IMR-90 (cell line): ENCODE data around the gene TEC.

ENCODE experiments used
- FOS ChIP-seq: fragments of 150-350 bp; IDR thresholded peaks from 2 replicates; pipeline ENCODE4 v1.6.1; 2016; ENCODE audit warnings: low read depth, low read length
- MAZ ChIP-seq: IDR thresholded peaks from 2 replicates; pipeline ENCODE4 v1.6.1; 2012; ENCODE audit warnings: low read depth, mild to moderate bottlenecking, low read length, improper control_type of control experiment, moderate library complexity, borderline replicate concordance
- MXI1 ChIP-seq: IDR thresholded peaks from 2 replicates; pipeline ENCODE4 v1.6.1; 2012; ENCODE audit warnings: low read depth, mild to moderate bottlenecking, low read length, moderate library complexity, borderline replicate concordance
- NFE2L2 ChIP-seq: fragments of 150-350 bp; IDR thresholded peaks from 2 replicates; pipeline ENCODE4 v1.6.1; 2016; ENCODE audit warnings: low read depth, mild to moderate bottlenecking, low read length
- POLR2A ChIP-seq: IDR thresholded peaks from 2 replicates; pipeline ENCODE4 v1.6.1; 2012; ENCODE audit warnings: mild to moderate bottlenecking, low read depth, low read length
- RAD21 ChIP-seq: IDR thresholded peaks from 2 replicates; pipeline ENCODE4 v1.6.1; 2012; ENCODE audit warnings: low read length, improper control_type of control experiment
- RCOR1 ChIP-seq: IDR thresholded peaks from 2 replicates; pipeline ENCODE4 v1.6.1; 2012; ENCODE audit warnings: mild to moderate bottlenecking, low read length, improper control_type of control experiment; ENCODE audit not compliant: insufficient replicate concordance
- SMC3 ChIP-seq: fragments of 150-350 bp; IDR thresholded peaks from 2 replicates; pipeline ENCODE4 v1.6.1; 2016; ENCODE audit warnings: low read depth, mild to moderate bottlenecking, antibody characterized with exemption, low read length, moderate library complexity
- TF ChIP-seq, protein P1 (sequence below): conservative IDR thresholded peaks from 2 replicates; pipeline ENCODE4 v1.5.1; 2012; ENCODE audit warnings: mild to moderate bottlenecking, low read depth, low read length, improper control_type of control experiment
- TF ChIP-seq, protein P2 (sequence below): fragments of 150-350 bp; IDR thresholded peaks from 2 replicates; pipeline ENCODE4 v1.6.1; 2017; ENCODE audit warnings: mild to moderate bottlenecking, antibody characterized with exemption, low read length, low read depth

DNA sequence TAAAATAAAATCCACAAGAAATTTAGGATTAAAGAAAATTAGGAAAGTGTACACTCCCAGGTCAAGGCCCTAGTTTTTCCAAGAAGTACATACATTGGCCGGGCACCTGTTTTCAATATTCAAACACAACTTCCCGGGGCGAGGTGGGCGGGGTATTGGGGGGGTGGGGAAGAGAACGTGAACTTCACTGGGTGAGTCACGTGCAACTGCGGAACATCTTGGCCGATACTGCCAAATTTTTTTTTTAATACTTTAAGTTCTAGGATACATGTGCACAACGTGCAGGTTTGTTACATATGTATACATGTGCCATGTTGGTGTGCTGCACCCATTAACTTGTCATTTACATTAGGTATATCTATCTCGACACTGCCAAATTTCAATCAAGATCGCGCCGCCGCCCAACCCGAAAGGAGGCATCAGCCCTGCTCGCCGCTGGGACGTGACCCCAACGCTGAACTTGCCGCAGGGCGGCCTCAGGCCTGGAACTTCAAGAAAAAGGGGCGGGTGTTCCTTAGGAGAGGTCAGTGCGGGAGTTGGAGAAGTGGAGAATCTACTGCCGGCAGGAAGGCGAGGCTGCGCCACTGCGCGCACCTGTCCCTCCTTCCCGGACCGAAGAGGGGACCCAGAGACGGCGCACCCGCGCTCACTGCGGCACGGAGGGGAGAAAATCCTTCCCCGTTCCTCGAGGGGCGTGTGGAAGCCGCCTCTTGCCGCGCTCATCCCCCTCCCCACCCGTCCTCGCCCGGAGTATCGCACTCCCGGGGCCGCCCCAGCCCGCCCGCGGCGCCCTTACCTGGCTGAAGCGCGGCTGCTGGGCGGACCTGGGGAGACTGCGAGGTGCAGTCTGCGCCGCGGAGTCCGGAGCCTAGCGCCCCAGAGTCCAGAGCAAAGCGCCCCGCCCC is at the start of gene TEC:
- TF ChIP-seq, protein P1, sequence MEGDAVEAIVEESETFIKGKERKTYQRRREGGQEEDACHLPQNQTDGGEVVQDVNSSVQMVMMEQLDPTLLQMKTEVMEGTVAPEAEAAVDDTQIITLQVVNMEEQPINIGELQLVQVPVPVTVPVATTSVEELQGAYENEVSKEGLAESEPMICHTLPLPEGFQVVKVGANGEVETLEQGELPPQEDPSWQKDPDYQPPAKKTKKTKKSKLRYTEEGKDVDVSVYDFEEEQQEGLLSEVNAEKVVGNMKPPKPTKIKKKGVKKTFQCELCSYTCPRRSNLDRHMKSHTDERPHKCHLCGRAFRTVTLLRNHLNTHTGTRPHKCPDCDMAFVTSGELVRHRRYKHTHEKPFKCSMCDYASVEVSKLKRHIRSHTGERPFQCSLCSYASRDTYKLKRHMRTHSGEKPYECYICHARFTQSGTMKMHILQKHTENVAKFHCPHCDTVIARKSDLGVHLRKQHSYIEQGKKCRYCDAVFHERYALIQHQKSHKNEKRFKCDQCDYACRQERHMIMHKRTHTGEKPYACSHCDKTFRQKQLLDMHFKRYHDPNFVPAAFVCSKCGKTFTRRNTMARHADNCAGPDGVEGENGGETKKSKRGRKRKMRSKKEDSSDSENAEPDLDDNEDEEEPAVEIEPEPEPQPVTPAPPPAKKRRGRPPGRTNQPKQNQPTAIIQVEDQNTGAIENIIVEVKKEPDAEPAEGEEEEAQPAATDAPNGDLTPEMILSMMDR, result no peak
- no peak for TF ChIP-seq MAZ
- TF ChIP-seq FOS, result no peak
- TF ChIP-seq, protein P2, sequence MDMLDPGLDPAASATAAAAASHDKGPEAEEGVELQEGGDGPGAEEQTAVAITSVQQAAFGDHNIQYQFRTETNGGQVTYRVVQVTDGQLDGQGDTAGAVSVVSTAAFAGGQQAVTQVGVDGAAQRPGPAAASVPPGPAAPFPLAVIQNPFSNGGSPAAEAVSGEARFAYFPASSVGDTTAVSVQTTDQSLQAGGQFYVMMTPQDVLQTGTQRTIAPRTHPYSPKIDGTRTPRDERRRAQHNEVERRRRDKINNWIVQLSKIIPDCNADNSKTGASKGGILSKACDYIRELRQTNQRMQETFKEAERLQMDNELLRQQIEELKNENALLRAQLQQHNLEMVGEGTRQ, result no peak
- TF ChIP-seq SMC3, result no peak
- no peak for TF ChIP-seq POLR2A
- TF ChIP-seq RAD21, result no peak
- no peak for TF ChIP-seq MXI1
- no peak for TF ChIP-seq NFE2L2
- TF ChIP-seq RCOR1, result no peak
